Adrenal gland (tissue), 12 donors: Measurements from ENCODE around the gene CUL1. TPM values are rescaled to one million over a fixed set of nuclear protein-coding genes. Genes with fewer than 3 reads are reported as not detected.

Source experiments
- DNase-seq, 7 donors: peaks; one replicate each; pipeline ENCODE4 v3.0.0-alpha.2; 2019 to 2020
- H3K27ac ChIP-seq, 5 donors: fragments of 200-600 bp; sonication (generic) in 4 of 5; 1 replicate in 3 of 5; 2 replicates in 2 of 5; pipeline versions ENCODE4 v1.5.1 to v1.8.0; 2016 to 2020; ENCODE audit warnings: mild to moderate bottlenecking in 1 of 5
- H3K27me3 ChIP-seq: fragments of 200-600 bp; 2 replicates; pipeline ENCODE4 v1.8.0; 2021
- H3K36me3 ChIP-seq, 2 donors: fragments of 200-600 bp; replicated peaks in 1 of 2; 1 replicate in 1 of 2; 2 replicates in 1 of 2; pipeline versions ENCODE4 v1.5.1 to v1.8.0; 2018 to 2022
- H3K4me1 ChIP-seq, 2 donors: fragments of 200-600 bp; replicated peaks in 1 of 2; 1 replicate in 1 of 2; 2 replicates in 1 of 2; pipeline versions ENCODE4 v1.5.1 to v1.8.0; 2018 to 2021
- H3K4me3 ChIP-seq, 4 donors: fragments of 200-600 bp; sonication (generic) in 3 of 4; one replicate each; pipeline ENCODE4 v1.5.1; 2016 to 2018
- H3K9me3 ChIP-seq, 3 donors: fragments of 200-600 bp; sonication (generic) in 1 of 3; replicated peaks in 1 of 3; 1 replicate in 2 of 3; 2 replicates in 1 of 3; pipeline versions ENCODE4 v1.5.1 to v1.8.0; 2016 to 2021
- CTCF ChIP-seq, 6 experiments: fragments of 450-650 bp in 4 of 6; fragments of 200-600 bp in 2 of 6; sonication (generic) in 1 of 6; IDR thresholded peaks; 1 replicate in 5 of 6; 2 replicates in 1 of 6; pipeline versions ENCODE4 v1.5.1 to v1.8.0; 2016 to 2021; ENCODE audit warnings: antibody characterized with exemption in 6 of 6, mild to moderate bottlenecking in 2 of 6, moderate library complexity in 1 of 6
- POLR2A ChIP-seq, 2 donors: fragments of 450-650 bp; IDR thresholded peaks; one replicate each; pipeline ENCODE4 v1.6.1; 2017; ENCODE audit warnings: antibody characterized with exemption in 2 of 2, mild to moderate bottlenecking in 2 of 2, moderate library complexity in 1 of 2
- WGBS, 4 donors: extraction: QIAGEN DNeasy Blood & Tissue Kit in 2 of 4; methylation state at CpG; one replicate each; pipeline versions ENCODE4 v1.1.5 to v1.1.7; 2013 to 2017; 5-methylcytosine and 5-hydroxymethylcytosine counted together
- intact Hi-C, 2 donors: fragments of 100-400 bp; cut with DNase I; formaldehyde crosslinking; loops; one replicate each; pipeline versions ENCODE4 v1.14.1 to v1.15.0; 2022 to 2023
- polyA plus RNA-seq, 3 donors: library from polyadenylated mRNA; stranded (reverse); fragments of 200-250 nt in 2 of 3; fragments of 350-450 nt in 1 of 3; fragmentation: Illumina TruSeq in 1 of 3; extraction: RNeasy Lipid Tissue Mini Kit (QIAGEN cat#74804) in 1 of 3; gene quantifications; one replicate each; pipeline ENCODE4 v1.2.3, GENCODE V29; 2013 to 2014
- total RNA-seq, 9 donors: library from RNA; depleted of rRNA in 4 of 9; stranded (reverse); fragments of >200 nt in 4 of 9; fragments of 120-200 nt in 1 of 9; fragmentation: NEBNext Ultra II Directional in 1 of 9; extraction: Animal tissue kit (Norgen Biotek cat#: 25700) in 1 of 9; gene quantifications; one replicate each; pipeline versions ENCODE4 v1.1.0 to v1.2.4, GENCODE V29; 2013 to 2023
- donor health status: healthy with polysubstance abuse.
- donor health status: Bipolar disorder and iron deficiency.
- donor health status: DM: yes; HTN: yes; CAD: no.
- donor health status: DM: no; HTN: no; CAD: no.
- donor health status: DM: no; HTN: no; CAD: no.
- donor health status: DM: yes; HTN: yes; CAD: no.

CUL1 gene
- total and polyA plus RNA-seq, 12 donors = 20.8 to 106 (median 38.2) TPM

GRCh38 chr7:148697256-148698006 is 1.3 kb upstream of the CUL1 start:
- 21 to 29% (median 27%) methylated on average over 17 to 18 of the region's 18 CpGs for WGBS, 4 donors
- H3K4me3 ChIP-seq = peak overlapping the region in 2 of 4 donors; percentile 89 to 94
- peak; percentile 21 to 62 (median 32) for DNase-seq
- no peaks in the 10 kb centered on the region for H3K27me3 ChIP-seq
- TF ChIP-seq CTCF (IDR thresholded peaks at IDR 0.05) = no peak
- no peak for TF ChIP-seq POLR2A (IDR thresholded peaks at IDR 0.05)
- no peaks in the 10 kb centered on the region for H3K36me3 ChIP-seq
- H3K27ac ChIP-seq = peak overlapping the region in 3 of 5 donors; percentile 98 to 99 (median 98)
- peaks cover 17 to 27% of the 10 kb centered on the region in 2 donors for H3K4me1 ChIP-seq
- intact Hi-C loops = loop anchor here in 1 of 2 donors (10.0 kb wide), 1 partner anchor 257 kb away; no protein-coding TSS in a partner anchor
- no peaks in the 10 kb centered on the region for H3K9me3 ChIP-seq

- intact Hi-C loops = loop anchor here in 1 of 2 donors (10.0 kb wide), 1 partner anchor 257 kb away; no protein-coding TSS in a partner anchor
- DNase-seq = no peak
- WGBS, 4 donors = 0% methylated on average over 9 to 17 of the region's 17 CpGs
- H3K4me3 ChIP-seq = peak overlapping the region; percentile 30 to 94 (median 86)
- H3K36me3 ChIP-seq = no peaks in the 10 kb centered on the region
- H3K4me1 ChIP-seq = peaks cover 22 to 33% of the 10 kb centered on the region in 2 donors
- TF ChIP-seq CTCF (IDR thresholded peaks at IDR 0.05) = no peak
- TF ChIP-seq POLR2A (IDR thresholded peaks at IDR 0.05) = no peak
- no peaks in the 10 kb centered on the region for H3K9me3 ChIP-seq
- peak overlapping the region in 4 of 5 donors; percentile 95 to 99 (median 98) for H3K27ac ChIP-seq
- no peaks in the 10 kb centered on the region for H3K27me3 ChIP-seq
Observed at GRCh38 chr7:148698007-148698396, 701 bp upstream of the CUL1 start.

GRCh38 chr7:148699024-148699781 is 500 bp downstream of the CUL1 start:
- 0% methylated on average over 106 to 107 of the region's 107 CpGs; no CpG with 5 or more reads in 2 of the 4 donors for WGBS, 4 donors
- Histone ChIP-seq H3K9me3 (no peaks in the 10 kb centered on the region), H3K4me1 (peaks cover 27 to 43% of the 10 kb centered on the region in 2 donors), H3K27ac (peak overlapping the region; percentile 85 to 99 (median 98)), H3K27me3 (no peaks in the 10 kb centered on the region), H3K4me3 (peak overlapping the region; percentile 50 to 94 (median 86)), H3K36me3 (no peaks in the 10 kb centered on the region)
- DNase-seq = peak; percentile 47 to 73 (median 62)
- no peak for TF ChIP-seq CTCF (IDR thresholded peaks at IDR 0.05)
- TF ChIP-seq POLR2A (IDR thresholded peaks at IDR 0.05) = peak in 1 of 2 donors; percentile 47
- intact Hi-C loops = loop anchor here in 1 of 2 donors (10.0 kb wide), 1 partner anchor 256 kb away; no protein-coding TSS in a partner anchor
